Esophagus squamous epithelium (tissue), 5 donors: ENCODE measurements around the gene ATP5F1A. TPM values are rescaled to one million over a fixed set of nuclear protein-coding genes. Genes with fewer than 3 reads are reported as not detected.

Experiments
- DNase-seq: peaks from one replicate; lab custom pipeline; 2025; lab: John Stamatoyannopoulos, UW
- H3K27ac ChIP-seq, 4 donors: fragments of 200-600 bp; sonication (generic); one replicate each; pipeline ENCODE4 v1.5.1; 2016 to 2019; ENCODE audit warnings: mild to moderate bottlenecking in 1 of 4
- H3K27me3 ChIP-seq, 4 donors: fragments of 200-600 bp; sonication (generic); 1 replicate in 3 of 4; 2 replicates in 1 of 4; pipeline versions ENCODE4 v1.5.1 to v1.6.0; 2017 to 2021; ENCODE audit warnings: antibody characterized with exemption in 1 of 4
- H3K36me3 ChIP-seq, 3 donors: fragments of 200-600 bp; sonication (generic); one replicate each; pipeline ENCODE4 v1.5.1; 2016 to 2019
- H3K4me1 ChIP-seq, 3 donors: fragments of 200-600 bp; sonication (generic); one replicate each; pipeline ENCODE4 v1.5.1; 2017 to 2019
- H3K4me3 ChIP-seq, 4 donors: fragments of 200-600 bp; sonication (generic); 1 replicate in 3 of 4; 2 replicates in 1 of 4; pipeline ENCODE4 v1.5.1; 2016 to 2019; ENCODE audit warnings: mild to moderate bottlenecking in 2 of 4, moderate library complexity in 1 of 4
- H3K9me3 ChIP-seq, 3 donors: fragments of 200-600 bp; sonication (generic); one replicate each; pipeline ENCODE4 v1.5.1; 2016 to 2019
- CTCF ChIP-seq, 6 experiments: fragments of 450-650 bp in 4 of 6; fragments of 200-600 bp in 2 of 6; sonication (generic) in 2 of 6; IDR thresholded peaks; one replicate each; pipeline ENCODE4 v1.5.1; 2016 to 2019; ENCODE audit warnings: antibody characterized with exemption in 6 of 6, mild to moderate bottlenecking in 4 of 6, moderate library complexity in 4 of 6
- POLR2A ChIP-seq, 4 donors: fragments of 450-650 bp; IDR thresholded peaks; one replicate each; pipeline ENCODE4 v1.6.1; 2017; ENCODE audit warnings: antibody characterized with exemption in 4 of 4, mild to moderate bottlenecking in 4 of 4, moderate library complexity in 3 of 4
- WGBS, 2 donors: methylation state at CpG; one replicate each; pipeline ENCODE4 v1.1.5; 2018; 5-methylcytosine and 5-hydroxymethylcytosine counted together
- intact Hi-C: fragments of 100-400 bp; cut with DNase I; formaldehyde crosslinking; loops from one replicate; pipeline ENCODE4 v1.15.0; 2022
- total RNA-seq, 4 donors: library from RNA; depleted of rRNA; stranded (reverse); fragments of >200 nt; gene quantifications; one replicate each; pipeline ENCODE4 v1.1.0, GENCODE V29; 2016
- donor health status: DM: yes; HTN: yes; CAD: no.

The ATP5F1A gene
- total RNA-seq, 4 donors from 2014 or later = 404 to 773 (median 503) TPM

DNA sequence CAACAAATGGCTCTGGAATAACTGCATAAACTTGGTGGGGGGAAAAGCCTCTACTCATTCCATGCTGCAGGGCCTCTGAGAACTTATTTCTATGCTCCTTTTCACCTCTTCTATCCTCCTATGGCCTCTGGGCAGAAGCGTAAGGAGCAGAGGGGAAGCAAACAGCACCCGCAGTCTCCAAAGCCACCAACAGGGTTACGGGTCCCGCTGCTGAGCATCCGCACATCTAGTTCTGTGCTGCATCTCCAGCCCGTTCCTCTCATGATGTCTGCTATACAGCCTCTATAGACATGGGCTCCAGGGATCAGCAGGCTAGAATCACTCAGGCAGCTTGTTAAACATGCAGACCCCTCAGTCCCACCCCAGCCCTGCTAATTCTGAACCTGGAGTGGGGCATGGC, 52.0 kb downstream of the ATP5F1A start:
- no peaks in the 10 kb centered on the region for H3K9me3 ChIP-seq
- 93 to 100% methylated on average over 5 to 6 of the region's 6 CpGs for WGBS, 2 donors
- no peak overlapping the region for H3K4me3 ChIP-seq
- H3K27ac ChIP-seq = no peak overlapping the region
- no peaks in the 10 kb centered on the region for H3K36me3 ChIP-seq
- TF ChIP-seq POLR2A (IDR thresholded peaks at IDR 0.05) (no peak), CTCF (IDR thresholded peaks at IDR 0.05) (no peak)
- DNase-seq = no peak
- intact Hi-C loops = no loop called here
- H3K4me1 ChIP-seq = peaks cover 0 to 13% (median 9%) of the 10 kb centered on the region in 3 donors
- H3K27me3 ChIP-seq = no peaks in the 10 kb centered on the region

GRCh38 chr18:46042571-46043123, 55.4 kb downstream of the ATP5F1A start:
- Histone ChIP-seq H3K36me3 (peaks cover 0 to 12% (median 0%) of the 10 kb centered on the region in 3 donors), H3K4me1 (peaks cover 0 to 13% (median 9%) of the 10 kb centered on the region in 3 donors), H3K9me3 (no peaks in the 10 kb centered on the region), H3K27ac (no peak overlapping the region), H3K4me3 (no peak overlapping the region), H3K27me3 (no peaks in the 10 kb centered on the region)
- 10 to 20% methylated on average over 3 of the region's 3 CpGs for WGBS, 2 donors
- DNase-seq = no peak
- intact Hi-C loops = no loop called here
- TF ChIP-seq POLR2A (IDR thresholded peaks at IDR 0.05) = no peak
- TF ChIP-seq CTCF (IDR thresholded peaks at IDR 0.05) = no peak

DNA sequence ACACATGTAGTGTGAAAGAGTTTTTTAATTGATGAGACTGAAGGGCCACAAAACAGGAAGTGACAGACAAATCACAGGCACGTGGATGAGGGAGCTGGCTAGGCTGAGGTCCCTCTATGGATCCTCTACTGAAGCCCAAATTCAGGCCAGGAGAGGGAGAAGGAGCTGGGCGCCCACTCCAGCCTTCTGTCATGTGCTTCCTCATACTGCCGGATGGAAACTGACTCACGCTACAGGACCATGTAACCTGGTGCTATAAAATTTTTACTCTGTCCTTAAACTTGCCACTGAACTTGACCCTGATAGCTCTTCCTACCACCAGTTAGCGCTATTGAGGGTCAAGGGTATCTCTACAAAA, 57.4 kb downstream of the ATP5F1A start:
- H3K27ac ChIP-seq = no peak overlapping the region
- WGBS, 2 donors = 80 to 81% methylated on average over 5 of the region's 5 CpGs

GRCh38 chr18:46040033-46040746, 57.9 kb downstream of the ATP5F1A start:
- no peak overlapping the region for H3K4me3 ChIP-seq
- peaks cover 0 to 16% (median 0%) of the 10 kb centered on the region in 3 donors for H3K36me3 ChIP-seq
- no peaks in the 10 kb centered on the region for H3K27me3 ChIP-seq
- no peaks in the 10 kb centered on the region for H3K9me3 ChIP-seq
- TF ChIP-seq POLR2A (IDR thresholded peaks at IDR 0.05) (no peak), CTCF (IDR thresholded peaks at IDR 0.05) (no peak)
- DNase-seq = no peak
- WGBS, 2 donors = 64 to 70% methylated on average over 5 of the region's 5 CpGs
- intact Hi-C loops = no loop called here
- no peak overlapping the region for H3K27ac ChIP-seq
- peaks cover 0 to 13% (median 9%) of the 10 kb centered on the region in 3 donors for H3K4me1 ChIP-seq

More for the DNA sequence above, 57.4 kb downstream of the ATP5F1A start:
- Histone ChIP-seq H3K4me1 (peaks cover 0 to 13% (median 9%) of the 10 kb centered on the region in 3 donors), H3K4me3 (no peak overlapping the region), H3K27me3 (no peaks in the 10 kb centered on the region), H3K9me3 (no peaks in the 10 kb centered on the region), H3K36me3 (peaks cover 0 to 16% (median 0%) of the 10 kb centered on the region in 3 donors)
- intact Hi-C loops = no loop called here
- no peak for TF ChIP-seq CTCF (IDR thresholded peaks at IDR 0.05)
- no peak for TF ChIP-seq POLR2A (IDR thresholded peaks at IDR 0.05)
- DNase-seq = no peak
